ENCODE results near the gene XYLB. TPM values are rescaled to one million over a fixed set of nuclear protein-coding genes. Genes with fewer than 3 reads are reported as not detected.
"Not testable (repeated sequence)": the region's sequence is repeated elsewhere in the genome, so short reads cannot be mapped to it uniquely, and the experiment has no call there.

The XYLB gene
- total RNA-seq, 1 donor from 2014 or later: 10.2 TPM

DNA sequence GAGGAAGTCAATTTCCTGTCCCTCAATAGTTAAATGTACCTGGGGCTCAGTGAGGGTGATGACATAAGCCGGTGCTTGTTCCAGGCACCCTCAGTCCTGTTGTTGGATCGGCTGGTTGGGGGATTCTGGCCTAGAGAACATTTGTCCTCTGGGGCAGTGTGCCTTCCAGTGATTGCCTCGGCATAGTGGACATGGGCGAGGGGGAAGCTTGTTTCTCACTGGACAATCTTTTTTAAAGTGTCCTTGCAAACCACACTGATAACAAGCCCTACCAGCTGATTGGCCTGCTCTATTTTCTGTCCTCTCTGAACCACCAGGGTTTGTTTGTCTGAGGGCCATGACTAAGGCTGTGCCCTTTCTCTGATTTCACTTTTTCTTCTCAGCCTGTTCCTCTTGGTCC lies 96.6 kb downstream of the XYLB start:
- not testable (repeated sequence) for H3K36me3 Mint-ChIP-seq; H3K9me3 Mint-ChIP-seq; H3K27me3 Mint-ChIP-seq; H3K4me3 Mint-ChIP-seq; DNase-seq (ENCODE audit: extremely low spot score, unreplicated experiment); H3K27ac Mint-ChIP-seq
- peaks cover 11% of the 10 kb centered on the region for H3K4me1 Mint-ChIP-seq (ENCODE audit: unreplicated experiment)

DNA sequence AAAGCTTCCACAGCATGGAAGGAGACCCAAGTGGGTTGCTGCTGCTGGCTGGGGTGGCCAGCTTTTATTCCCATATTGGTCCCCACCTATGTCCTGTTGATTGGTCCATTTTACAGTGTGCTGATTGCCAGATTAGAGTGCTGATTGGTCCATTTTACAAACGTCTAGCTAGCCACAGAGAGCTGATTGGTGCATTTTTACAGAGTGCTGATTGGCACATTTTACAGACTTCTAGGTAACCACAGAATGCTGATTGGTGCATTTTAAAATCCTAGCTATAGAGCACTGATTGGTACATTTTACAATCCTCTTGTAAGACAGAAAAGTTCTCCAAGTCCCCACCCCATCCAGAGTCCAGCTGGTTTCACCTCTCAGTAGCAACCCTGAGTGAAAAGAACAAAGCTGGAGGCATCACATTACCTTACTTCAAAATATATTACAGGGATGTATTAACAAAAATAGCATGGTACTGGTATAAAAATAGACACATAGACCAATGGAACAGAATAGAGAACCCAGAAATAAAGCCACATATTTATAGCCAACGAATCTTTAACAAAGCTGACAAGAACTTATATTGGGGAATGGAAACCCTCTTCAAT lies 99.6 kb downstream of the XYLB start:
- Mint-ChIP-seq H3K9me3 (peaks cover 6% of the 10 kb centered on the region), H3K27me3 (no peaks in the 10 kb centered on the region), H3K27ac (no peak overlapping the region), H3K36me3 (no peaks in the 10 kb centered on the region), H3K4me1 (ENCODE audit: unreplicated experiment) (peaks cover 3% of the 10 kb centered on the region), H3K4me3 (no peak overlapping the region)
- no peak for DNase-seq (ENCODE audit: extremely low spot score, unreplicated experiment)
- TF ChIP-seq, protein P1, sequence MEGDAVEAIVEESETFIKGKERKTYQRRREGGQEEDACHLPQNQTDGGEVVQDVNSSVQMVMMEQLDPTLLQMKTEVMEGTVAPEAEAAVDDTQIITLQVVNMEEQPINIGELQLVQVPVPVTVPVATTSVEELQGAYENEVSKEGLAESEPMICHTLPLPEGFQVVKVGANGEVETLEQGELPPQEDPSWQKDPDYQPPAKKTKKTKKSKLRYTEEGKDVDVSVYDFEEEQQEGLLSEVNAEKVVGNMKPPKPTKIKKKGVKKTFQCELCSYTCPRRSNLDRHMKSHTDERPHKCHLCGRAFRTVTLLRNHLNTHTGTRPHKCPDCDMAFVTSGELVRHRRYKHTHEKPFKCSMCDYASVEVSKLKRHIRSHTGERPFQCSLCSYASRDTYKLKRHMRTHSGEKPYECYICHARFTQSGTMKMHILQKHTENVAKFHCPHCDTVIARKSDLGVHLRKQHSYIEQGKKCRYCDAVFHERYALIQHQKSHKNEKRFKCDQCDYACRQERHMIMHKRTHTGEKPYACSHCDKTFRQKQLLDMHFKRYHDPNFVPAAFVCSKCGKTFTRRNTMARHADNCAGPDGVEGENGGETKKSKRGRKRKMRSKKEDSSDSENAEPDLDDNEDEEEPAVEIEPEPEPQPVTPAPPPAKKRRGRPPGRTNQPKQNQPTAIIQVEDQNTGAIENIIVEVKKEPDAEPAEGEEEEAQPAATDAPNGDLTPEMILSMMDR (conservative IDR thresholded peaks at IDR 0.05): no peak

DNA sequence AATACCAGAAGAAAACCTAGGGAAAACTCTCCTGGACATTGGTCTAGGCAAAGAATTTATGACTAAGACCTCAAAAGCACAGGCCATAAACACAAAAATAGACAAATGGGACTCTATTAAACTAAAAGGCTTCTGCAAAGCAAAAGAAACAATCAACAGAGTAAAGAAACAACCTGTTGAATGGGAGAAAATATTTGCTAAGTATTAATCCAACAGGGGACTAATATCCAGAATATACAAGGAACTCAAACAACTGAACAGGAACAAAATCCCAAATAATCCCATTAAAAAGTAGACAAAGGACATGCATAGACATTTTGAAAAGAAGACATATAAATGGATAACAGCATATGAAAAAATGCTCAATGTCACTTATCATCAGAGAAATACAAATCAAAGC lies 100.2 kb downstream of the XYLB start:
- Mint-ChIP-seq H3K4me3 (no peak overlapping the region), H3K4me1 (ENCODE audit: unreplicated experiment) (no peaks in the 10 kb centered on the region), H3K9me3 (peaks cover 6% of the 10 kb centered on the region), H3K27ac (no peak overlapping the region), H3K27me3 (no peaks in the 10 kb centered on the region), H3K36me3 (no peaks in the 10 kb centered on the region)
- no peak for DNase-seq (ENCODE audit: extremely low spot score, unreplicated experiment)
- TF ChIP-seq, protein P1 (conservative IDR thresholded peaks at IDR 0.05): no peak

DNA sequence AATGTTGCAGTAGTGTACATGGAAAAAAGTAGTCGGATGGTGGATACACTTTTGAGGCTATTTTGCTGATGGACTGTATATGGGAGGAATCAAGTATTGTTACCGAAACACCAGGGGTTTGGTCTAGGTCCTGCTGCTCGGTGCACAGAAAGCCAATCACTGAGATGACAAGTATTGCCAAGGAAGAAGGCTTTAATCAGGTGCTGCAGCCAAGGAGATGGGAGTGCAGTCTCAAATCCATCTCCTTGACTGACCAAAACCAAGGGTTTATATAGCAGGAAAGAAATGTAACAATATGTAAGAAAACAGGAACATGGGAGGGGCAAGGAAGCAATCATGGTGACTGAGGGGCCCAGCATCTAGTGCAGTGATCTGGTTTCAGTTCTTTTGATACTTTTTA lies 104.3 kb downstream of the XYLB start:
- H3K27me3 Mint-ChIP-seq: no peaks in the 10 kb centered on the region

DNA sequence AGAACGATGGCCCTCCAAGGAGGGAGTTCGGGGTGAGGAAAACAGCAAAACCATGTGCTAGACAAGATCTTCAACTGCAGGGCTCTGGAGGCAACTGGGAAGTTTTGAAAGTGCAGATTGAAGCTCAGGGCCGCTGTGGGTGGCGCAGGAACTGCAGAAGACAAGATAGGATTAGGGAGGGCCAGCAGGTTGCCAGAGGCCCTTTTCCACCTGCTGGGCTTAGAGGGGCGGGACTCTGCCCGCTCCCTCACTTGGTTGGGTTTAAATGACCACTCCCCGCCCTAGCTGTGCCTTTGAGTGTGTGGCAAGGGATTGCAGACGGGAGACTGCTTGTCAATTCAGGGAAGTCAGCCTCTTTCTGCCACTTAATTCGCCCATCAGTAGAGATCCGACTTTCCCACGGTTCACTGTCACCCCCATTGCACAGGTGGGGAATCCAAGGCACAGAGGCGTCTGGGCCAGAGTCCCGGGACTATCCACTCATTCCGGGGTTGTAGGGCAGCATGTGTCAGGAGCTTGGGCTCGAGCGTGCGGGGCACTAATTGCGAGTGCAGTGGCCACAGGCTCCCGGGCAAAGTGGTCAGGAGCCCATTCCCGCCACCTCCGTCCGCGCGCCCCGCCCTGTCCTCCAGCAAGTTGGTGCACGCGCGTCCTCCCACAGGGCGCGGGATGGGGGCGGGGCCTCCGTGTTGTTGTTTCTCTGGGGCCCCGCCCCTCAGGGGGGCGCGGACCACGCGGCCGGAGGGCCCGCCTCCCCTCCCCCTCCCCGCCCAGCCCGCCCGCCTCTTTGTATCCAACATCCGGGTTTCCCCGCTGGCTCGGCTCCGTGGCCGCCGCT lies 106.7 kb downstream of the XYLB start, which contains the start of gene ACVR2B:
TSS of gene ACVR2B (plus strand) at position 816 of the 838 bp plus-strand sequence. CDS start 433 bp downstream, outside the sequence.
- Mint-ChIP-seq H3K4me3 (peak within 1 kb of the TSS; percentile 99), H3K4me1 (ENCODE audit: unreplicated experiment) (peaks cover 17% of the 10 kb centered on the region), H3K9me3 (peaks cover 6% of the 10 kb centered on the region), H3K27me3 (no peaks in the 10 kb centered on the region), H3K36me3 (no peaks in the 10 kb centered on the region), H3K27ac (peak within 1 kb of the TSS; percentile 98)
- peak; percentile 91 for DNase-seq (ENCODE audit: extremely low spot score, unreplicated experiment)
- TF ChIP-seq, protein P1 (conservative IDR thresholded peaks at IDR 0.05): no peak

More for the DNA sequence above, 104.3 kb downstream of the XYLB start:
- TF ChIP-seq, protein P1 (conservative IDR thresholded peaks at IDR 0.05): no peak
- H3K27ac Mint-ChIP-seq: no peak overlapping the region
- H3K36me3 Mint-ChIP-seq: no peaks in the 10 kb centered on the region
- peak overlapping the region; percentile 53 for H3K4me3 Mint-ChIP-seq
- peaks cover 6% of the 10 kb centered on the region for H3K9me3 Mint-ChIP-seq
- no peak for DNase-seq (ENCODE audit: extremely low spot score, unreplicated experiment)
- H3K4me1 Mint-ChIP-seq (ENCODE audit: unreplicated experiment): peaks cover 5% of the 10 kb centered on the region

DNA sequence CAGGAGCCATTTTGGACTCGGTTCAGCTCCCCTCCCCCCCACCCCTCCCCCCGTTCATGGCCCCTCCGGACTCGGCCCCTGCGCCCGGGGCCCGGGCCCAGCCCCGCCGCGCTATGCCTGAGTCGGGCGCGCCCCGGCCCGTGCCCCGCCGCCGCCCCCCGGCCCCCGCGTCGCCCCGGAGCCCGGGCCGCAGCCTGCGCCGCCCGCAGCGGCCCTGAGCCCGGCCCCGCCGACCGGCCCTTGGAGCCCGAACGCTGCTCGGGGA lies 107.3 kb downstream of the XYLB start:
- Mint-ChIP-seq H3K4me3 (peak overlapping the region; percentile 99), H3K4me1 (ENCODE audit: unreplicated experiment) (peaks cover 22% of the 10 kb centered on the region), H3K9me3 (peaks cover 9% of the 10 kb centered on the region), H3K27ac (no peak overlapping the region), H3K27me3 (no peaks in the 10 kb centered on the region), H3K36me3 (no peaks in the 10 kb centered on the region)
- DNase-seq (ENCODE audit: extremely low spot score, unreplicated experiment): no peak
- TF ChIP-seq, protein P1 (conservative IDR thresholded peaks at IDR 0.05): no peak

Measured in type B pancreatic cell (in vitro differentiated cells).